Measurements from ENCODE around the gene CXCL14.
A peak's percentile ranks its signal among the peaks of the same experiment; 100 is the strongest.
"Not testable (repeated sequence)": the region's sequence is repeated elsewhere in the genome, so short reads cannot be mapped to it uniquely, and the experiment has no call there.

The CXCL14 gene

DNA sequence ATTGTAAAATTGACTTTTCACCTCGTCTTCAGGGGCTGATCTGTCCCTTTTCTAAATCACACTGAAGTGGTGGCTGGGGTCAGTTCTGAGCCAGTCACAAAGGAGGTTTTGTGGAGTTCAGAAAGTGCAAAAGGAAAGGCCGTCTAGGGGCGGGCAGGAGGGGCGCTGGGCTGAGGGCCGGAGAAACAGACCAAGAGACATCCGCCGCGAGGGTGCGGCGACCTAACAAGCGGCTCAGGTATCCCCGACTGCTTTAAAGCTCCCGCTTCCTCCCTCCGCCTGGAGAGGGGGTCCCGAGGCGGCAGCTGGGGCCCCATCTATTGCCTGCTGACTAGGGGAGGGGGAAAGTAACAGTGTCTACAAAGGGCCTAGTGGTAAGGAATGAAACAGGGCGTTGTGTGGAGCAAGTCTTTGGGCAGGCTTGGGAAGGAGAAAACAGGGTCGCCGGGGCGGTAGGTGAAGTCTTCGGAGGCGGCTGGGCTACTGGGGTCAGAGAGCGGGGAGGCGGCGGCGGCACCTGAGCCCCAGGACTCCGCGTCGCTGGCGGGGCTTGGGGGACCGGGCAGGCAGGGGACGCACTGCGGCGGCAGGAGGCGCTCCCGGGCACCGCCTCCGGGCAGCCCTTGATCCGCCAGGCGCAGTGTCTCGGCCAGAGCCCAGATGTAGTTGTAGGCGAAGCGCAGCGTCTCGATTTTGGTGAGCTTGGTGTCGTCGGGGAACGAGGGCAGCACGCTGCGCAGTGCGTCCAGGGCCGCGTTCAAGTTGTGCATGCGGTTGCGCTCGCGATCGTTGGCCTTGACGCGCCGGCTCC is 44.0 kb downstream of the CXCL14 start:
- TF ChIP-seq, protein P1, sequence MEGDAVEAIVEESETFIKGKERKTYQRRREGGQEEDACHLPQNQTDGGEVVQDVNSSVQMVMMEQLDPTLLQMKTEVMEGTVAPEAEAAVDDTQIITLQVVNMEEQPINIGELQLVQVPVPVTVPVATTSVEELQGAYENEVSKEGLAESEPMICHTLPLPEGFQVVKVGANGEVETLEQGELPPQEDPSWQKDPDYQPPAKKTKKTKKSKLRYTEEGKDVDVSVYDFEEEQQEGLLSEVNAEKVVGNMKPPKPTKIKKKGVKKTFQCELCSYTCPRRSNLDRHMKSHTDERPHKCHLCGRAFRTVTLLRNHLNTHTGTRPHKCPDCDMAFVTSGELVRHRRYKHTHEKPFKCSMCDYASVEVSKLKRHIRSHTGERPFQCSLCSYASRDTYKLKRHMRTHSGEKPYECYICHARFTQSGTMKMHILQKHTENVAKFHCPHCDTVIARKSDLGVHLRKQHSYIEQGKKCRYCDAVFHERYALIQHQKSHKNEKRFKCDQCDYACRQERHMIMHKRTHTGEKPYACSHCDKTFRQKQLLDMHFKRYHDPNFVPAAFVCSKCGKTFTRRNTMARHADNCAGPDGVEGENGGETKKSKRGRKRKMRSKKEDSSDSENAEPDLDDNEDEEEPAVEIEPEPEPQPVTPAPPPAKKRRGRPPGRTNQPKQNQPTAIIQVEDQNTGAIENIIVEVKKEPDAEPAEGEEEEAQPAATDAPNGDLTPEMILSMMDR (IDR thresholded peaks at IDR 0.05): no peak
- no peak for DNase-seq (ENCODE audit: low spot score)
- H3K4me3 ChIP-seq: peak overlapping the region; percentile 36
- no peak overlapping the region for H3K27ac ChIP-seq

DNA sequence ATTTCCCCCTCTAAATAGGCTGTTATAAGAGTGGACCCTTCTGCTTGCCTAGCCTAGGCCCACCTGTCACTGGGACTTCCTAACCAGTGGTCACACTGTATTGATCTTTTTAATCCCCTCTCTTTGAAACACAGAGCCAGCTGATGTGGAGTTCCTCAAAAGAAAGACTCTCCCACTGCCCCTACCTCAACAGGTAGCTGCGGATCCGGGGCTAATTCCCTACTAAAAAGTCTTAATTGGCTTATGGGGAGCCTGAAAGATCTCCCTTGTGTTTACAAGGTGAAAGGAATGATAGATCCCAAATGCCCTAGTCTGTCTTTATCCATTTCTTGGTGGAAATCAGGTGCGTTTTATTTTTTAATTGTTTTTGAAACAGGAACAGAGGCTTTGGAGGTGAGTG is 45.0 kb downstream of the CXCL14 start:
- TF ChIP-seq, protein P1 (IDR thresholded peaks at IDR 0.05): no peak
- DNase-seq (ENCODE audit: low spot score): no peak
- Histone ChIP-seq H3K4me3 (no peak overlapping the region), H3K27ac (no peak overlapping the region)

DNA sequence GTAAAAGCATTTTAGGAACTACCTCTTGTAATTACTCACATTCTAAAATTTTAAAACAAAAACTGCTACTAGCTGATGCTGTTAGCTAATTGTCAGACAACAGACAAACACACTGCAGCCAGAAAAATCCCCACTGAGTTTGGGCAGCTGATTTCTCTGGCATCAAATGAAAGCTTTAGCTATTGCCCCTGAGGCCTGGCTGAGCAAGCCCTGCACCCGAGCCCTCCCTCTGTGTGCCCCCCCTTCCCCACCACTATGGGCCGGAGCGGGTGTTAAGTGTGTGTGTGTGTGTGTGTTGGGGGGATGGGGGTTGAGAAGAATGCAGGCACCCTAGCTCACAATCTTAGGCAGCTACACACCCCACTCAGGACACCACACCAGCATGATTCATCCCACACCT is 45.5 kb downstream of the CXCL14 start:
- H3K27ac ChIP-seq: no peak overlapping the region
- TF ChIP-seq, protein P1 (IDR thresholded peaks at IDR 0.05): no peak
- no peak for DNase-seq (ENCODE audit: low spot score)
- H3K4me3 ChIP-seq: no peak overlapping the region

DNA sequence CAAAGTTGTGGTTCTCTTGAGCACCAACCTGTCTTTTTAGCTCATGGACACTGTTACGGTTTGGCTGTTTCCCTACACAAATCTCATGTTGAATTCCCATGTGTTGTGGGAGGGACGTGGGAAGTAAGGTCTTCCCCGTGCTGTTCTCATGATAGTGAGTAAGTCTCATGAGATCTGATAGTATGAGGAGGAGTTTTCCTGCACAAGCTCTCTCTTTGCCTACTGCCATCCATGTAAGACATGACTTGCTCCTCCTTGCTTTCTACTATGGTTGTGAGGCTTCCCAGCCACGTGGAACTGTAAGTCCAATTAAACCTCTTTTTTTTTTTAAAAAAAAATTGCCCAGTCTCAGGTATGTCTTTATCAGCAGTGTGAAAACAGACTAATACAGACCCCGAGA is 49.2 kb downstream of the CXCL14 start:
- DNase-seq (ENCODE audit: low spot score); H3K27ac ChIP-seq; H3K4me3 ChIP-seq: not testable (repeated sequence)

DNA sequence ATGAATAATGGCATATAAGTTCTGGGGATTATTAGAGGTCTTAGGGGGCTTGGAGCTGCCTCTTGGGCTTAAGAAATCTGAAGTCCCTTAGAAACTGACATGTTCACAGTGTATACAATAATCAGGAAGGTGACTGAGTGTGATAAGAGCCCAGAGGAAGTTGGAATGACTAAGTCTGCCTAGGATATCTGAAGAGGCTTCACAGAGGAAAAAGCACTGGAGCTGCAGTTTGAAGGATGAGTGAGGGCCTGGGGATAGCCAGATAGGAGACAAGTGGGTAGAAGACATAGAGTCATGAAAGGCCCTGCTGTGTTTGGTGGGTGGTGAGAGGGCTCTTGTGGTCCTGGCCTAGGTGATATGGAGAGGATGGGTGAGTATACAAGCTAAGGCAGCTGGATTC is 51.9 kb downstream of the CXCL14 start:
- TF ChIP-seq, protein P1 (IDR thresholded peaks at IDR 0.05): no peak
- Histone ChIP-seq H3K27ac (no peak overlapping the region), H3K4me3 (no peak overlapping the region)
- no peak for DNase-seq (ENCODE audit: low spot score)

DNA sequence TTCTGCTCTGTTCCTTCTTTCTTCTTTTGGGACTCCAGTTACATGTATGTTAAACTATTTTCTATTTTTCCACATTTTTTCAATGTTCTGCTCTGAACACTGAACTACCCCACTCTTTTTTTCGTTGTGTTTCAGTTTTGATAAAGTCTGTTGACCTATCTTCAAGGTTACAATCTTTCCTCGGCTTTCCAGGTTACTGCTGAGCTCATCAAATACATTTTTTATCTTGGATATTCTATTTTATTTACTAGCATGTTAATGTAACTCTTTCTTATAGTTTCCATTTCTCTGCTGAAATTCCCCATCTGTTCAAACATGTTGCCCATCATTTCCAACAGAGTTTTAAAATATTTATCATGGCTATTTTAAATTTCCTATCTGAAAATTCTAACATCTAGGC is 56.8 kb downstream of the CXCL14 start:
- Histone ChIP-seq H3K27ac (no peak overlapping the region), H3K4me3 (no peak overlapping the region)
- DNase-seq (ENCODE audit: low spot score): no peak
- TF ChIP-seq, protein P1 (IDR thresholded peaks at IDR 0.05): no peak
